Frontal cortex (tissue), 4 donors: ENCODE measurements around the gene AIP. TPM values are rescaled to one million over a fixed set of nuclear protein-coding genes. Genes with fewer than 3 reads are reported as not detected.
"Not testable (repeated sequence)": the region's sequence is repeated elsewhere in the genome, so short reads cannot be mapped to it uniquely, and the experiment has no call there.

Experiments used
- DNase-seq, 2 donors: peaks; one replicate each; pipeline ENCODE4 v3.0.0; 2012; ENCODE audit warnings: low spot score in 2 of 2
- FAIRE-seq: peaks from 2 replicates; lab custom pipeline; 2012; peaks lifted over from hg19 to GRCh38; lab: Jason Lieb, UNC
- total RNA-seq: library from RNA; depleted of rRNA; stranded (reverse); fragments of >200 nt; gene quantifications from one replicate; pipeline ENCODE4 v1.2.3, GENCODE V29; 2014
- donor health status: control.
- donor health status: control.
- donor health status: control.

The AIP gene
- total RNA-seq, 1 donor from 2014 or later = 89.3 TPM

GRCh38 chr11:67466962-67467771 is 15.7 kb upstream of the AIP start:
- FAIRE-seq = no peak

GRCh38 chr11:67468056-67468455 is 14.8 kb upstream of the AIP start:
- no peak for DNase-seq
- FAIRE-seq = no peak

More at GRCh38 chr11:67466962-67467771, 15.7 kb upstream of the AIP start:
- no peak for DNase-seq

DNA sequence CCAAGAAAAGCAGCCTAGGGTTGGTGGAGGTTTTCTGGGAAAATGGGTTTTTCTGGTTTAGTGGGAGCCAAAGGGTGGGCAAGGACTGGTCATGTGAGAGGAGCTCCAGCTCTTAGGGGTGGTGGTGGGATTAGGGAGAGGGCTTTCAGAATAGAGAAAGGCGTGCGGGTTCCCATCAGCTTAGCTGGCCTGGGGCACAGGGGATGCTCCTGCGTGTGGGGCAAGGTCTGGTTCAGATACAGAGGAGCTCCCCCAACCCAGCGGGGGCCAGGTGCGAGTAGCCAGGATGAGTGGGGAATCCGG is 14.4 kb upstream of the AIP start:
- FAIRE-seq (no peak), DNase-seq (no peak)

DNA sequence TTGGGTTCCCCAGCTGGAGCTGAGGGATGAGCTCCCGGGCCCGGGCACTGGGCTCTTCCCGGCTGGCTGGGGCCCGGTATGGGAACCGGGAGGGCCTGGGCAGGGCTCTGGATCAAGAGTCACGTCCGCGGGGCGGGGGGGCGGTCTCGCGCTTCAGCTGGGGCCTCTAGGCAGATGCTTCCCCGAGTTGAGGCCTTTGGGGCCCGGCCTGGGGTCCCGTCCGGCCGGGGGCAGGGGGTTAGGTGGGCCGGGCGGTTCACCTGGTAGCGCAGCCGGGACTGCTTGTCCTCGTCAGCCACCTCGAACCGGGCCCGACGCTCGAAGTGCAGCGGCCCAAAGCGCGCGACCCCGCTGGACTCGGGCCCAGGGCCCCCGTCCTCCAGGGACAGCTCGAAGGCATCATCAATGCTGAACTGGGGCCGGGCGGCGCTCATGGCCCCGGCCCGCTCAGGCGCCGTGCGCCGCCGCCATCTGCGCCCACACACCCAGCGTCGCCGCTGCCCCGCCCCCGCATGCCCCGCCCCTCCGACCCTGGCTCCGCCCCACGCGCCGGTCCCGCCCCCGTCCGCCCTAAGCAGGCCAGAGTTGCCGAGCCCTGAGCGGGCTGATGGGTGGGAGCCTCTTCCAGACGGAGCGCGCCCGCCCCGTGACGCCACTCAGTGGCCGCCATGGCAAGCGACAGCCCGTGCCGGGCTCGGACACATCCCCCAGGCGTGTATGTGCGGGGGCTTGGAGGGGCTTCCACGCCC is 13.9 kb upstream of the AIP start, which contains the start of gene TMEM134:
Gene TMEM134, minus strand, starts transcription at position 493 of the 749 bp plus-strand sequence. Its CDS starts 59 bp downstream, at position 434.
- FAIRE-seq (no peak), DNase-seq (peak; percentile 96 to 97)

DNA sequence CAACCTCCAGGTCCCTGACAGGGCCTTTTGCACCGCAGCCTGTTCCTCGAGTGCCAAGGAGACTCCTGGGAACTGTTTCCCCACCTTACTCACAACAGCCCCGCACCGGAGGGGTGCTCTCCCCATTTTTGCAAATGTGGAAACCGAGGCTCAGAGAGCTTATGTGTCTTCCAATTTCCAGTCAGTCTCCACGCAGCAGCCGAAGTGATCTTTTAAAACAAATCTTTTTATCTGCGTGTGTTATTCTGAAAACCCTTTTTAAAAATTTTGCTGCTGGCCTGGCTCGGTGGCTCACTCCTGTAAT is 13.4 kb upstream of the AIP start:
- DNase-seq (no peak), FAIRE-seq (no peak)

DNA sequence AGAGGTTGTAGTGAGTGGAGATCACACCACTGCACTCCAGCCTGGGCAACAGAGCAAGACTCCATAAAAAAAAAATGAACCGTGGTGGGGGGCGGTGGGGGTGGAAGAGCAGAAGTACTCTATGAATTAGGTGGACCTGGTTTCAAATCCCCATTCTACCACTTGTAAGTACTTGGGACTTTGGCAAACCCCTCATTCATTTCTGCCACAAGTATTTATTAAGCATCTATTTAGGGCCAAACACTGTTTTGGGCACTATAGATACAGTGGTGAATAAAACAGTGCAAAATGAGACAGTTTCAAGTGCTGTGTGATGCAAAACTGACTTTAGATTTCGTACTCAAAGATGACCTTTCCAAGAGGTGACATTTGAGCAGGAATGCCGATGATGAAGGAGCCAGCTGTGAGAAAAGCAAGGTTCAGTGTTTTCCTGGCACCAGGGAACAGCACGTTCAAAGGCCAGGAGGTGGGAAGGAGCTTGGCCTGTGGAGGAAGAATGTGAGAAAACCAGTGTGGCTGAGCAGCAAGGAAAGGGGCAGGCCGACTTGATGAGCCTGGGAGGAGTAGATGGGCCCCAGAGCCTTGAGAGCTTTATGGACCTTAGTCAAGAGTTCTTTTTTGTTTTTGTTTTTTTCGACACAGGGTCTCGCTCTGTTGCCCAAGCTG is 12.4 kb upstream of the AIP start:
- no peak for FAIRE-seq

GRCh38 chr11:67472882-67473281 is 9.9 kb upstream of the AIP start:
- no peak for FAIRE-seq

More for the DNA sequence above, 12.4 kb upstream of the AIP start:
- DNase-seq = no peak

DNA sequence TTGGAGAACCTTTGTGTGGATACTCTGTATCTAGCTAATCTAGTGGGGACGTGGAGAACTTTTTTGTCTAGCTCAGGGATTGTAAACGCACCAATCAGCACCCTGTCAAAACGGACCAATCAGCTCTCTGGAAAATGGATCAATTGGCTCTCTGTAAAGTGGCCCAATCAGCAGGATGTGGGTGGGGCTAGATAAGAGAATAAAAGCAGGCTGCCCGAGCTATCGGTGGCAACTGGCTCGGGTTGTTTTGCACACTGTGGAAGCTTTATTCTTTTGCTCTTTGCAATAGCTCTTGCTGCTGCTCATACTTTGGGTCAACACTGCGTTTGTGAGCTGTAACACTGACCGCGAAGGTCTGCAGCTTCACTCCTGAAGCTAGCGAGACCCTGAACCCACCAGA is 6.1 kb upstream of the AIP start:
- not testable (repeated sequence) for DNase-seq, FAIRE-seq

More at GRCh38 chr11:67472882-67473281, 9.9 kb upstream of the AIP start:
- DNase-seq = no peak

DNA sequence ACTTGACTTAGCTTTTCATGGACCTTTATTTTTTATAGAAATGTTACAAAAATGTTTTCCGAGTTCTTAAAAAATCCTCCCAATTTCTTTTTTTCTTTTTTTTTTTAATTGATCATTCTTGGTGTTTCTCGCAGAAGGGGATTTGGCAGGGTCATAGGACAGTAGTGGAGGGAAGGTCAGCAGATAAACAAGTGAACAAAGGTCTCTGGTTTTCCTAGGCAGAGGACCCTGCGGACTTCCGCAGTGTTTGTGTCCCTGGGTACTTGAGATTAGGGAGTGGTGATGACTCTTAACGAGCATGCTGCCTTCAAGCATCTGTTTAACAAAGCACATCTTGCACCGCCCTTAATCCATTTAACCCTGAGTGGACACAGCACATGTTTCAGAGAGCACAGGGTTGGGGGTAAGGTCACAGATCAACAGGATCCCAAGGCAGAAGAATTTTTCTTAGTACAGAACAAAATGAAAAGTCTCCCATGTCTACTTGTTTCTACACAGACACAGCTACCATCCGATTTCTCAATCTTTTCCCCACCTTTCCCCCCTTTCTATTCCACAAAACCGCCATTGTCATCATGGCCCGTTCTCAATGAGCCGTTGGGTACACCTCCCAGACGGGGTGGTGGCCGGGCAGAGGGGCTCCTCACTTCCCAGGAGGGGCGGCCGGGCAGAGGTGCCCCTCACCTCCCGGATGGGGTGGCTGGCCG is 5.3 kb upstream of the AIP start:
- FAIRE-seq, DNase-seq: not testable (repeated sequence)

- no peak for FAIRE-seq
Measured at GRCh38 chr11:67482275-67482826, 475 bp upstream of the AIP start.

DNA sequence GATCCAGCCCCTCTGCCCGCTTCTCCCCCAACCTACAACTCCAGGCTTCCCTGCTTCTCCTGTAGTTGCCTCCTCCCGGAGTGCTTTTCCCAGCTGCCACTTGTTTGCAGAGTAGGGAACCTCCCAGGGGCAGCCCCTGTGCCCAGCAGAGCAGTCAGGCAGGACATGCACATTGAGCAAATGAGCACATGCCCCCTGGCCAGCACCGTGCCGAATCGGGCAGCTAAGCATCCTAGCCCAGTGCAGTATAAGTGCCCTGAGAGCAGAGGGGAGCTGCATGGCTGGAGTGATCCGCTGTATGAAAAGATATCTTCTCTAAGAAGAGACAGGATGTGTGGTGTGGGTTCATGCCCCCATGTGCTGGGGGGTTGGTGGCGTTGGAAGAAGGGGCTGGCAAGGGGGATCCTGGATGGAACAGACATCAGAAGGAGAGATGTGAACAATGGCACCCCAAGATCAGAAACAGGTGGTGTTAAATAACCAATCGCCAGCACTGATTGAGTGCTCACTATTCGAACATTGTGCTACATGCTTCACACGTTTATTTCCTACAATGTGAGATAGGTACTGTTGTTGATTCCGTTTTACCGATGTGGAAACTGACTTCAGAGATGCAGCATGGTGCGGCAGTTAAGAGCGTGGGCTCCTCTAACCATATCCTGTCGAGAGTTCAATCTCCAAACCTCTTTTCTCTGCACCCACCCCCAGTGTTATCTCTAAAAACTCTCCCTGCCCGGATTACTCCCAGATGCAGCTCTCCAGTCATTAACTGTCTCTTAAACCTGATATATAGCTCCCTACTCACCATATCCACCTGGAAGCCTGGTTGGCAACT is 1.2 kb downstream of the AIP start:
- DNase-seq (no peak), FAIRE-seq (no peak)

More at GRCh38 chr11:67482275-67482826, 475 bp upstream of the AIP start:
- no peak for DNase-seq

GRCh38 chr11:67484847-67485311 is 2.1 kb downstream of the AIP start:
- FAIRE-seq (no peak), DNase-seq (no peak)

GRCh38 chr11:67485873-67486361 is 3.1 kb downstream of the AIP start:
- DNase-seq, FAIRE-seq: not testable (repeated sequence)

DNA sequence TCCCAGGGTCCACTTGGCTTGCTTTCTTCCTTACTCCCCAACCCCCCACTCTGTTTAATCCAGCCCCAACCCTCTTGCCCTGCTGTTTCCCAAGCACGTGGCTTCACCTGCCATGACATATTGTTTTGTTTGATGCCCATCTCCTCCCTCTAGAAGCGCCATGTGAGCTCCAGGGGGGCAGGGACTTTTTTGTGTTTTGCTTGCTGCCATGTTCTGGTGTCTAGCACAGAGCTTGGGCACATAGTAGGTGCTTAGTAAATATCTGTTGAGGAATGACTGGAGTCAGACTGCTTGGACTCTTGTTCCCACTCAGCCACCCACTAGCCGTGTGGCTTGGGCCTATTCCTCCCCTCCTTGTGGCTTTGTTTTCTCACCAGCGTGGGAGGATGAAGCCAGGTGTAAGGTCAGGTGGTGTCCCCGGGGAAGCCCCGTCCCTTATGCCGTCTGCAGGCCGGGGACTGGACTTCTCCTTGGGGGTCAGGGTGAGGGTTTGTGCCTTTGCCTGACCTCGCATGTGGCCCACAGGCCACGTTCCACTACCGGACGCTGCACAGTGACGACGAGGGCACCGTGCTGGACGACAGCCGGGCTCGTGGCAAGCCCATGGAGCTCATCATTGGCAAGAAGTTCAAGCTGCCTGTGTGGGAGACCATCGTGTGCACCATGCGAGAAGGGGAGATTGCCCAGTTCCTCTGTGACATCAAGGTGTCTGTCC is 3.8 kb downstream of the AIP start:
- DNase-seq (no peak), FAIRE-seq (no peak)

DNA sequence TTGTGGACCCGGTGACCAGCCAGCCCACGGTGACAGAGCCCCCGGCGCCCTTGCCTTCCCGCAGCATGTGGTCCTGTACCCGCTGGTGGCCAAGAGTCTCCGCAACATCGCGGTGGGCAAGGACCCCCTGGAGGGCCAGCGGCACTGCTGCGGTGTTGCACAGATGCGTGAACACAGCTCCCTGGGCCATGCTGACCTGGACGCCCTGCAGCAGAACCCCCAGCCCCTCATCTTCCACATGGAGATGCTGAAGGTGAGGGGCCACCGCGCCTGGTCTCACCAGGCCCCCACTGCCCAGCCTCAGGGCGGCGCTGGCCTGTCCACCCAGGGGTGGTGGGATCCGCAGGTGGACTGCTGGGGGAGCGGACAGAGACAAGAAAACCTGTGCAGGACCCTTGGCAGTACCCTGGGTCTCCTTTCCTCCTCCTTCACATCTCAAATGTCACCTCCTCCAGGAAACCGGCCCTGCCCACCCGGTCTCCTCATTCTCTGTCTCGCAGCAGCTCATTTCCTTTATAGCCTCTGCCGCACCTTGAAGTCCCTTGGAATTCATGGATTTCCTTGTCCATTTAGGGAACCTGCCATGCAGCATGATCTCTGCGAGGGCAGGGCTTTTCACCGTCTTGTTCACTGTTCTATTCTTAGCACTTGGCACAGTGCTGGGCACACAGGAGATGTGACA is 6.5 kb downstream of the AIP start:
- FAIRE-seq (no peak), DNase-seq (no peak)

DNA sequence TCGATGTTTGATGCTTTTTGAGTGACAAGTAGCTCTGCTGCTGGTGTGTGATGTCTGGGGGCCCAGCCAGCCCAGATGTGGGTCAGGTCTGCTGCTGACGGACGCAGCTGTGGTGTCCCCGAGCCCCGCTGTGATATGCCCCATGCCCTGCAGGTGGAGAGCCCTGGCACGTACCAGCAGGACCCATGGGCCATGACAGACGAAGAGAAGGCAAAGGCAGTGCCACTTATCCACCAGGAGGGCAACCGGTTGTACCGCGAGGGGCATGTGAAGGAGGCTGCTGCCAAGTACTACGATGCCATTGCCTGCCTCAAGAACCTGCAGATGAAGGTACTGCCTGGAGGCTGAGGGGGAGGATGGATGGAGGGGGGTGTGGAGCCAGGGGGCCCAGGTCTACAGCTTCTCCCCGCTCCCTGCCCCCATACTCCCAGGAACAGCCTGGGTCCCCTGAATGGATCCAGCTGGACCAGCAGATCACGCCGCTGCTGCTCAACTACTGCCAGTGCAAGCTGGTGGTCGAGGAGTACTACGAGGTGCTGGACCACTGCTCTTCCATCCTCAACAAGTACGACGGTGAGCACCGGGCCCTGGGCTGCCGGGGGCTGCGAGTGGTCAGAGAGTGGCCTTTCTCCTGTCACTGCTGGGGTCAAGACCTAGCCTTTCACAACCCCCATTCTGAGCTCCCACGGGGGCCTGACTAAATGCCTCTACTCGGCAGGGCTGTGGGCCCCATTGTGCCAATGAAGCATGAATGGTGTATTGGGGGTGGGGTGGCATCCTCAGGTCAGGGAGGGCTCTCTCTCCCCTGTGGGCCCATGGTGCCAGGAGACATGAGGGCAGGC is 7.3 kb downstream of the AIP start:
- no peak for DNase-seq
- FAIRE-seq = no peak

DNA sequence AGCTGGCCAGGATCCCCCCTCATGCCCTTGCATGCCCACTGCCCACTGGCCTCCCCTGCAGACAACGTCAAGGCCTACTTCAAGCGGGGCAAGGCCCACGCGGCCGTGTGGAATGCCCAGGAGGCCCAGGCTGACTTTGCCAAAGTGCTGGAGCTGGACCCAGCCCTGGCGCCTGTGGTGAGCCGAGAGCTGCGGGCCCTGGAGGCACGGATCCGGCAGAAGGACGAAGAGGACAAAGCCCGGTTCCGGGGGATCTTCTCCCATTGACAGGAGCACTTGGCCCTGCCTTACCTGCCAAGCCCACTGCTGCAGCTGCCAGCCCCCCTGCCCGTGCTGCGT is 7.9 kb downstream of the AIP start:
- FAIRE-seq = no peak
- DNase-seq = no peak
